Measurements from ENCODE around the gene ZBED4.

Gene ZBED4

GRCh38 chr22:49853981-49854831, 562 bp downstream of the ZBED4 start:
- peak; percentile 41 for DNase-seq

- DNase-seq, result no peak
These were observed 1.7 kb downstream of the ZBED4 start for GRCh38 chr22:49855251-49855911.

GRCh38 chr22:49856343-49856742, 2.7 kb downstream of the ZBED4 start:
- no peak for DNase-seq

- DNase-seq, result no peak
These were observed 3.3 kb downstream of the ZBED4 start for GRCh38 chr22:49856766-49857618.

- no peak for DNase-seq
These were observed 5.2 kb downstream of the ZBED4 start for GRCh38 chr22:49858827-49859226.

- DNase-seq, result no peak
These were observed 8.2 kb downstream of the ZBED4 start for GRCh38 chr22:49861642-49862495.

GRCh38 chr22:49862496-49862776, 8.8 kb downstream of the ZBED4 start:
- DNase-seq, result no peak

GRCh38 chr22:49863931-49864330, 10.3 kb downstream of the ZBED4 start:
- no peak for DNase-seq

- no peak for DNase-seq
These were observed 11.5 kb downstream of the ZBED4 start for GRCh38 chr22:49865156-49865555.

- DNase-seq, result no peak
These were observed 12.5 kb downstream of the ZBED4 start for GRCh38 chr22:49866134-49866533.

- DNase-seq, result no peak
These were observed 13.0 kb downstream of the ZBED4 start for GRCh38 chr22:49866646-49867045.

- DNase-seq, result no peak
These were observed 13.9 kb downstream of the ZBED4 start for GRCh38 chr22:49867303-49868265.

GRCh38 chr22:49869086-49869830, 15.6 kb downstream of the ZBED4 start:
- no peak for DNase-seq

GRCh38 chr22:49869845-49870712, 16.4 kb downstream of the ZBED4 start:
- DNase-seq, result no peak

GRCh38 chr22:49871482-49871881, 17.8 kb downstream of the ZBED4 start:
- DNase-seq, result no peak

GRCh38 chr22:49872347-49872746, 18.7 kb downstream of the ZBED4 start:
- DNase-seq, result no peak

GRCh38 chr22:49873228-49873940, 19.7 kb downstream of the ZBED4 start:
- DNase-seq, result no peak

- DNase-seq, result no peak
These were observed 24.0 kb downstream of the ZBED4 start for GRCh38 chr22:49877642-49878041.

GRCh38 chr22:49878206-49878605, 24.6 kb downstream of the ZBED4 start:
- no peak for DNase-seq
